CMK (cell line): ENCODE results near the gene PRKAG2.

Experiments
- DNase-seq: peaks from one replicate; pipeline ENCODE4 v3.0.0-alpha.2; 2010; ENCODE audit warnings: low read depth

The PRKAG2 gene

GRCh38 chr7:151900986-151901621 is 24.2 kb upstream of the PRKAG2 start:
- no peak for DNase-seq

DNA sequence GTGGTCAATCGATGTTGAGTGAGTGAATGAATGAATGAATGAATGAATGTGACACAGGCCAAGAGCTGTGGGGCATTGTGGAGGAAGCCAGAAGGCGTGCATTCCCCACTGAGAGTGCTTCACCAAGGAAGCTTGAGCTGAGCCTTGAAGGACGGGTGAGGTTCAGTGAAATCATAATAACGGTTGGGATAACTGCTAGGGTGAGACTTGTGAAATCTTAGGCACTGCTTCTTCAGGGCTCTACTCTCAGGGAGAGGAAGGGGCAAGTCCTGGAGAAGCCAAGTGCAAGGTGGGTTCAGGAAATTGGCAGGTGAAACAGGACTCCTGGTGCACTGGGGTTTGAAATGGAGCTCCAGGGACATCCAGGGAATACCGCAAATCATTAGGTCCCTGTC is 23.7 kb upstream of the PRKAG2 start:
- no peak for DNase-seq

DNA sequence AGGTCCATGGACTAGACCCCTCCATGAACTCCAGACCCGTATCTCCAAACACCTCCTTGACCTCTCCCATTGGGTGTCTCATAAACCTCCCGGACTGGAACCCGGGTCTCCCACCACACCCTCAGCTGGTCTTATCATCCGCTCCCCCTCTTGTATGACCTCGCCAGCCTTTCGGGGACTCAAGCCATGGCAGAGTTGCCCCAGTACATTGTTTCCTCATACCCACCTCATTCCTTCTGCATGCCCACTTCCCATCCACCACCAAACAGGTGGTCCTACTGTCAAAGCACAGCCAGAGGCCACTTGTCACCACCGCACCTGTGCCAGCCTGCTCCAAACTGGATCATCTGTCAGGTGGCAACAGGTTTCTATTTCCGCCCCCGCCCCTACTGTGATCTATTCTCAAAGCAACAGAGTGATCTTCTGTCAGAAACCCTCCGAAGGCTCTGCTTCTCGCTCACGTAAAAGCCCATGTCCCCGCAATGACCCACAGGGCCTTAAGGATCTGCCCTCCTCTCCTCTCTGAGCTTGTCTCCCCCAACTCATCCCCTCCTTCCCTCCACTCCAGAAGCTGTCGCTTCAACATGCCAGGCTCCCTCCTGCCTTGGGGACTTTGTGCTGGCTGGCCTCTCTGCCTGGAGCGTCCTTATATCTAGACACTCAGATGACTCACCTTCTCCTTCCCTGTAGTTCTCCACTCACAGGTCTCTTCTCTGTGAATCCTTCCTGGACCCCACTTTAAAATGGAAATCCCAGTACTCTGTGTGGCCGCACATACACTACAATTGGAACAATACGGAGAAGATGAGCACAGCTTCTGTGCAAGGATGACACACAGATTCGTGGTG is 22.8 kb upstream of the PRKAG2 start:
- no peak for DNase-seq

- no peak for DNase-seq
These were observed 21.2 kb upstream of the PRKAG2 start for GRCh38 chr7:151897951-151898686.

GRCh38 chr7:151897161-151897731 is 20.3 kb upstream of the PRKAG2 start:
- DNase-seq, result no peak

GRCh38 chr7:151896486-151896885 is 19.6 kb upstream of the PRKAG2 start:
- DNase-seq, result no peak

DNA sequence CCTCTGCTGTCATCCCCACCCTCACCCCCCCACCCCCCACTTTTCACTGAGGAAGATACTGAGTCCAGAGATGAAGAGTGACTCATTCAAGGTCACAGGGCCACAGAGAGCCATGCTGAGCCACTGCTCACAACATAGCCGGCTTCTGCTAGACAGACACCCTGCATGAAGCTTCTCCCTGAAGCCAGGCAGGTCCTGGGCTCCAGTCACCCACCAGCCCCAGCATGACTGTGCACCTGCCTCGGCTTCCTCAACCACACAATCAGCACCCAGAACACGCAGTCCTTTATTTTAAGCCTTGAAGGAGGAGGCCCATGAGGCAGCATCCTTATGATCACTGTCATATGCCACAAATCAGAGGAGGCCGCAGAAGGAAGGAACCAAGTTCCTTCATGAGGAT is 19.2 kb upstream of the PRKAG2 start:
- DNase-seq, result no peak

GRCh38 chr7:151895631-151896031 is 18.7 kb upstream of the PRKAG2 start:
- DNase-seq, result no peak

DNA sequence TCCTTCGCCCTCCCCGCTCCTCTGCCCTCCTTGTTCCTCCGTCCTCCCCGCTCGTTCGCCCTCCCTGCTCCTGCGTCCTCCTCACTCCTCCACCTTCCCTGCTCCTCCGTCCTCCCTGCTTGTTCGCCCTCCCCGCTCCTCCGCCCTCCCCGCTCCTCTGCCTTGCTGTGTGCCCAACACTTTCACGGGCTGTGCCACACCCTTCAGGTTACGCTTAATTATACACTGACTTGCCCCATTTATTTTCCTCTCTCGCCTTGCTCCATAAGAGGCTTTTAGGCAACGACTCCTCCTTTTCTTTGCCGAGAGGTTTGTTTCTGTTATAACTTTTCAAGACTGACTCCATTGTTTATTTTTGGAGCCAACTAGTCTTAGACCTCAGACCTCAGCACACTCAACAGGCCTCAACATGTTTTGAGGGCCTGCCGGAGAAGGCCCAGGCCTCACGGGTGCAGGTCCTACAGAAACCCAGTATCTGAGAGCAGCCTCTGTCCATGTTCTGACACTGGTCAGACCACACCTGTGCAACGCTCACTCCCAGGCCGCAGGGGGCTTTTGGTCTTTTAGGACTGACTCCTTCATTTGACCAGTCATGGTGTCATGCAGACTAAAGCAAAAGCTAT is 18.2 kb upstream of the PRKAG2 start:
- DNase-seq, result no peak

DNA sequence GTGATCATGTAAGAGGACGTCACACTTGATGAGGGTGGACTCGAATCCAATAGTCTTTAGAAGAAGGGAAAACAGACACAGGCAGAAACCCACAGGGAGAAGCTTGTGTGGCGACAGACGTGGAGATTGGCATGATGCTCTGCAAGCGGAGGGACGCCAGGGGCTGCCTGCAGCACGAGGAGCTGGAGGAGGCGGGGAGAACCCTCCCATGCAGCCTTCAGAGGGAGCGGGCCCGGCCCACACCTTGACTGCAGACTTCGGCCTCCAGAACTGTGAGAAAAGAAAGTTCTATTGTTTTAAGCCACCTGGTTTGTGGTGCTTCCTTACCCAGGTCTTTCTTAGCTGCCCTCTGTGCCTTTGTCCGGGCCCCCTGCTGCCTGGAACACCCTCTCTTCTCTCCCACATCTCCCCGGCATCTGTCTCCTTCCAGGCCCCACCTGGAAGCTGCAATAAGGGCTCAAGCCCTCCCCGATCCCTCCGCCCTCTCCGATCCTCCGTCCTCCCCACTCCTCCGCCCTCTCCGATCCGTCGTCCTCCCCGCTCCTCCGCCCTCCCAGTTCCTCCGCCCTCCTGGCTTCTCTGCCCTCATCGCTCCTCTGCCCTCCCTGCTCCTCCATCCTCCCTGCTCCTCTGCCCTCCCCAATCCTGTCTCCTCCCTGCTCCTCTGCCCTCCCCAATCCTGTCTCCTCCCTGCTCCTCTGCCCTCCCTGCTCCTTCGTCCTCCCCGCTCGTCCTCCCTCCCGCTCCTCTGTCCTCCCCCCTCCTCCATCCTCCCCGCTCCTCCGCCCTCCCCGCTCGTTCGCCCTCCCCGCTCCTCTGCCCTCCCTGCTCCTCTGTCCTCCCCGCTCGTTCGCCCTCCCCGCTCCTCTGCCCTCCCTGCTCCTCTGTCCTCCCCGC is 17.4 kb upstream of the PRKAG2 start:
- no peak for DNase-seq

GRCh38 chr7:151893405-151893923 is 16.5 kb upstream of the PRKAG2 start:
- DNase-seq, result no peak

DNA sequence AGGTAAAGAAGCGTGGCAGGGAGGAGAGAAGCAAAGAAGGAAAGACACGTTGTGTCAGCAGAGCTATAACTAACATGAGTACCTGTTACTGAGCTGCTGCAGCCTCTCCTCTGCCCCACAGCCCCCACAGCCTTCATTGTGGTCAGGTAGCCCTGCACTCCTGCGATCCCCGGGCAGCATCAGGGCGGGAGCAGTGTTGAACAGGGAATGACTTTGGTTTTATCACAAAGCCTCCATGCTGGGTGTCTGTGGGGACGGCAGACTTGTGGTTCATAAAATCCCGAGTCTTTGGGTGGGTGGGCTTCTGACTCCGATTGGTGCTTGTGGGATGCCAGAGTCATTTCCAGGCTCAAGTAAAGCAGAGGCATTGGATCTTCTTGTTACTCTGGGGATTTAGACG is 14.8 kb upstream of the PRKAG2 start:
- no peak for DNase-seq

GRCh38 chr7:151891182-151891581 is 14.3 kb upstream of the PRKAG2 start:
- DNase-seq, result no peak

DNA sequence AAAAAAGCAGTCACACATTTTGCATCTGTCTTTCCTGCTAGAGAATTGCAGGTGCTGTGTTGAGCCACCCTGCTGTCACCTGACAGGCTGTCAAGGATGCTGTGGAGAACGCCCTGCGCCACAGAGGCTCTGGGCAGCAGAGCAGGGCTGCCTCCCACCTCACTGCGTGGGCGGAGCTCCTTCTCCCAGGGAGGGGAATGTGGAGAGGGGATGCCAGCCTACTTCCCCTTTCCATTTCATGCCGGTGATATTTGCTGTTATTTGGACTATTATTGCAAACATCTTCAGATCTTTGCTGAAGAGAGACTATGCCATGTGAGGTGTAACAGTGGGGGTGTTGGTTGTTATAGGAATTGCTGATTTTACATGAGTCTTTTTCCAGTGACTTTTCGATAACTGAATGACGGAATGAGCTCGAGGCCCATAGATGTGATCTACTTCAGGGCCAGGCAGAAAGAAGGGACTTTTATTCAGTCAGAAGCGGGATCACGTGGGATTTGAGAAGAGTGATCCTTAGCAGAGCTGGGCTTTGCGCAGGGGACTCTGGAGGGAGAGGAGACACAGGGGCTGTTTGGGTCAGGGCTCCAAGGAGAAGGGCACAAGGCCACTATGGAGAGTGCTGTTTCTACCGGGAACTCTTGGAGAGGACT is 13.6 kb upstream of the PRKAG2 start:
- DNase-seq, result no peak

DNA sequence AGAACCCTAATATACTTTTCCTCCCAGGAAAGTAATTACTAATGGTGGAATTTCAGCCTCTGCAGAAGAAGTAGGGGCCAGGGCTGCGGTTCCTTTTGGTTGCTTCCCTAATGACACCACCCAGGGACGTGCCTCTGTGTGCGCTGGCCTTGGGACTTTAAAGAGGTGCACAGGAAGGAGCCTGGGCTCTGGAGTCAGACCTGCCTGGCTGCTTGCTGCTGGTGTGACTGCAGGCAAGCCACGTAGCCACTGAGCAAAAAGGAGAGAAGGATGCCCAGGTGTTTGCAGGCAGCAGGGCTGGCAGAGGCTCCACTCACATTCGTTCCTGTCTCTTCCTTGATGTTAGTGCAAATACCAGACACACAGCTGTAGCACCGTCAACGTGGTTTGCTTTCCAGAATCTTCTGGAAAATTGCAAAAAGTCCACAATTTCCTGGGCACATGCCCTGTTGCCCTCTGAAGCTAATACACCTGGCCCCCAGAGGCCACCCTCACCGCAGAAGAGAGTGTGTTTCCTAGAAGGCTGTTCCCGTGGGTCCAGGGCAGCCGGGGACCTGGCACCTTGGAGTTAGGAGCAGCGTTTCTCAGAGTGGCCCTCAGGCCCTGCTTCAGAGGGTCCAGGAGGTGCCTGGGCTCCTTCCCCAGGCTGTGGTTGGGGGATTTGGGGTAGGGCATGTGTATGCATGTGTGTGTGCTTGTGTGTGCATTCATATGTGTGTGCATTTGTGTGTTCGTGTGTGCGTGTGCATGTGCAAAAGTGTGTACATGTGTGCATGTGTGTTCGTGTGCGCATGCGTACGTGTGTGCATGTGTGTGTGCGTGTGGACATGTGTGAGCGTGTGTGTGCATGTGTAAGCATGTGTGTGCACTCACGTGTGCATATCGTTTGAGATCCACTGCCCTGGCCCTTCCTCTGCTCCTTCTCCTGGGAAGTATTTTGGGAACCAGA is 12.8 kb upstream of the PRKAG2 start:
- no peak for DNase-seq

DNA sequence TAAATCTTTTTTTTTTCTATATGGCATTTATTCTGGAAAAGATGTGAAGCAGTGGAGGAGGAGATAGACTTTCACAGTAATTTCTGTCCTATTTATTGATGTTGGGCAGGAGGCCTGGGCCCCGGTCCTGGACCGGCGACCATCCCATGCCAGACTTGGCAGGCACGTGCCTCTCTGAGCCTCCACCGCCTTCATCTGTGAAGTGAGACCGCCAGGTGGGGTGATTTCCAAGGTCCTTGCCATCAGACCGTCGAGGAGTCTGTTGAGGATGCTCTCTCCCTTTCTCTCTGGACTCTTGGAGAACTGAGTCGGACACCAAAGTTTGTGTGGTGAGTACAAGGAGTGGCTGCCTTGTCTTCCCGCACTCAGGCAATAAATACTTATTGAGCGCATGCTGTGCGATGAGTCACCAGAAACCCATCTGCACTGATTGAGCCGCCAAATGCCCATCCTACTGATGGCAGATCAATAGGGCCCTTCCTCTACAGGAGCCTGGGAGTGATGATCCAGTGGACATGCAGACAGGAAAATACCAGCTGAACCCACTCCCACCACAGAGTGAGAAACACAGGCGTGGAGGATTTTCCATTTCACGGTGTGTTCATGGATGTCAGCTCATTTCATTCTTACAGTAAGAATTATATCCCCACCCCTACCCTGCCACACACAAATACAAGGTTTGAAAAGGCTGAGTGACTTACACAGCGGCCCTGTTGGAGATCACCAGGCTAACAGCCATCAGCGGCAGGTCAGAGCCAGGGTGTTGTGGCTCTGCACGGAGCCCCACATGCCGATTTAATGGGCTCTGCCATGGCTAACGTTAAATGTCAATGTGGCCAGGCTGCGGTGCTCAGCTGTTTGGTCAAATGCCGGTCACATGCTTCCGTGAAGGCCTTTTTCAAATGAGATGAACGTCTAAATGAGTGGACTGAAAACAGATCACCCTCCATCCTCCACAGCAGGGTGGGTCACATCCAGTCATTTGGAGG is 11.5 kb upstream of the PRKAG2 start:
- no peak for DNase-seq

- no peak for DNase-seq
These were observed 9.9 kb upstream of the PRKAG2 start for GRCh38 chr7:151886783-151887182.

GRCh38 chr7:151885202-151885580 is 8.3 kb upstream of the PRKAG2 start:
- DNase-seq, result no peak
